ENCODE measurements around the gene ANKRD6.

The ANKRD6 gene

DNA sequence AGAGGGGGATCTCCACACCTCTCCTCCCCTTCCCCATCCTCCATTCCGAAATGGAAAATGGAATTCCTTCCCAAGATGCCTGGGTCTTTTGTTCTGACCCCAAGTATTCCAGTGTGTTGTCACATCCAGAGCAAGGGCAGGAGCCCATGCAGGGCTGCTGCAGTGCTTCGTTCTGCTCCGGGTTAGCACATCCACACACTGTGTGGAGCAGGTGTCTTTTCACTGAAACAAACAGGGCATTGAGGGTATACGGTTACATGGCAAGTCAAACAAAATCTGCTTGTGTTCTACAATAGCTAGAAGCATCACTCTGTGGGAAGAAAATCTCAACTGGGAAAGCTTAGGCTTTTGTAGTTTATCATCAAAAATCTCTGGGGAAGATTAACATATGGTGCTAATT is 148.7 kb downstream of the ANKRD6 start:
- Histone ChIP-seq H3K27me3 (replicated peaks) (no peaks in the 10 kb centered on the region), H3K36me3 (replicated peaks) (no peaks in the 10 kb centered on the region), H3K4me3 (ENCODE audit: low read depth, low read length) (no peak overlapping the region), H3K27ac (no peak overlapping the region)
- no peak for DNase-seq
- TF ChIP-seq, protein P1, sequence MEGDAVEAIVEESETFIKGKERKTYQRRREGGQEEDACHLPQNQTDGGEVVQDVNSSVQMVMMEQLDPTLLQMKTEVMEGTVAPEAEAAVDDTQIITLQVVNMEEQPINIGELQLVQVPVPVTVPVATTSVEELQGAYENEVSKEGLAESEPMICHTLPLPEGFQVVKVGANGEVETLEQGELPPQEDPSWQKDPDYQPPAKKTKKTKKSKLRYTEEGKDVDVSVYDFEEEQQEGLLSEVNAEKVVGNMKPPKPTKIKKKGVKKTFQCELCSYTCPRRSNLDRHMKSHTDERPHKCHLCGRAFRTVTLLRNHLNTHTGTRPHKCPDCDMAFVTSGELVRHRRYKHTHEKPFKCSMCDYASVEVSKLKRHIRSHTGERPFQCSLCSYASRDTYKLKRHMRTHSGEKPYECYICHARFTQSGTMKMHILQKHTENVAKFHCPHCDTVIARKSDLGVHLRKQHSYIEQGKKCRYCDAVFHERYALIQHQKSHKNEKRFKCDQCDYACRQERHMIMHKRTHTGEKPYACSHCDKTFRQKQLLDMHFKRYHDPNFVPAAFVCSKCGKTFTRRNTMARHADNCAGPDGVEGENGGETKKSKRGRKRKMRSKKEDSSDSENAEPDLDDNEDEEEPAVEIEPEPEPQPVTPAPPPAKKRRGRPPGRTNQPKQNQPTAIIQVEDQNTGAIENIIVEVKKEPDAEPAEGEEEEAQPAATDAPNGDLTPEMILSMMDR (IDR thresholded peaks at IDR 0.05; ENCODE audit: low read depth, low read length, missing control alignments): no peak
- in situ Hi-C loops (cut with HindIII; ENCODE audit: low pct_ligation_motif_present, low sequenced_read_pairs): no loop called here

DNA sequence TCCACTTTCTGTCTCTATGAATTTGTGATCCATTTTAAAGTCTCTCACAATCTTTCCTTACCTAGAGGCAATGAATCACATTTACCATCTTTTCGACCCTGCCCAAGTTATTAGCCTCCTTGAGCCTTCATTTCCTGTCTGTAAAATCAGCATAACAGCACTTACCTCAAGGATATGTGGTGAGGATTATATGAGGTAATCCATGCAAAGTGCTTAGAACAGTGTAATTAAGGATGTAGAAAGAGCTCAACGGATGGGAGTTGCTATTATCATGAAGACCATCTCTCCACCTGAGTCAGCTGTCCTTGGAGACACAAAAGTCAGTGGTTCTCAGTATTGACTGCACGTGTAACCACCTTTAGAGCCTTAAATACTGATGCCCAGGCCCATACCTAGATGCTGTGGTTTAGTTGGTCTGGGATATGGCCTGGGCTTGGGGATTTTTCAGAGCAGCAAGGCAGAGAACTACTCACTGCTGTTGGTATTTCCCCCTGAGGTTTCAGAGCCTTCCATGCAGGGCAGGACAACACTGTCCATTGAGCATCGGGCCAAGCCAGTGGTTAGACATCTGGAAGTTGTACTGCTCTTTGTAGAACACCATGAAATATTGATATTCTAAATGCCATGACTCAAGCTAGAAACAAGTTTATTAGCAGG is 149.8 kb downstream of the ANKRD6 start:
- Histone ChIP-seq H3K36me3 (replicated peaks) (no peaks in the 10 kb centered on the region), H3K4me3 (ENCODE audit: low read depth, low read length) (no peak overlapping the region), H3K27me3 (replicated peaks) (no peaks in the 10 kb centered on the region), H3K27ac (no peak overlapping the region)
- no peak for DNase-seq
- TF ChIP-seq, protein P1 (IDR thresholded peaks at IDR 0.05; ENCODE audit: low read depth, low read length, missing control alignments): no peak
- in situ Hi-C loops (cut with HindIII; ENCODE audit: low pct_ligation_motif_present, low sequenced_read_pairs): no loop called here

DNA sequence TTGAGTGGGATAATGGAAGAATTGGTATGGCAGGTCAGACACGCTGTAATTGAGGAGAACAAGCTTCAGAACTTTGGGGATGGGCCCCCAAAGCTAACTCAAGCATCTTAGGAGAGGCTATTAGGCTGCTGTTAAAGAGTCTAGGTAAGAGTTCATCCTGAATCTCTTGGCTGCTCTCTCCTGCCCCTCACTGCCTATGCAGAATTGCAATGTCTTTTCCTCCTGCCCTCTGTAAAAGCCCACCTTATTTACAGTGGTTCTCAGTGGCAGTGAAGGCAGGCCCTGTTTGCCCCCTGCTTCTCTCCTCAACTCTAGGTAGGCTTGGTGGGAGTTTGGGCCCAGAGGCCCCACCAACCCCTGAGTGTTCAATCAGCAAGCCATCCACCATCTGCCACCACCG is 150.6 kb downstream of the ANKRD6 start:
- no peaks in the 10 kb centered on the region for H3K27me3 ChIP-seq (replicated peaks)
- in situ Hi-C loops (cut with HindIII; ENCODE audit: low pct_ligation_motif_present, low sequenced_read_pairs): no loop called here
- TF ChIP-seq, protein P1 (IDR thresholded peaks at IDR 0.05; ENCODE audit: low read depth, low read length, missing control alignments): no peak
- no peak overlapping the region for H3K4me3 ChIP-seq (ENCODE audit: low read depth, low read length)
- no peak overlapping the region for H3K27ac ChIP-seq
- H3K36me3 ChIP-seq (replicated peaks): no peaks in the 10 kb centered on the region
- no peak for DNase-seq

DNA sequence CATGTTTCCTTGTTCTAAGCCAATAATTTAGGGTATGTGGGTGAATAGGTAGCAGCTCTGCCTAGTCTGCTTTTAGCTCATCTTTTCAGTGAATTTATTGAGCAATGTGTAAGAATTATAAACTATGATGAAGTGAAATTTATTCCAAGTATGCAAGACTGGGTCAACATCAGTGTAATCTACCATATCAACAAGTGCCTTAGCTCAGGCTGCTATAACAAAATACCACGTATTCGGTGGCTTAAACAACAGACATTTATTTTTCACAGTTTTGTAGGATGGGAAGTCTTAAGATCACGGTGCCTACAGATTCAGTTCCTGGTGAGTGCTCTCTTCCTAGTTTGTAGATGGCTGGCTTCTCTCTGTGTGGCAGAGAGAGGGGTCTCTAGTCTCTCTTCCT is 151.6 kb downstream of the ANKRD6 start:
- Histone ChIP-seq H3K27ac (no peak overlapping the region), H3K4me3 (ENCODE audit: low read depth, low read length) (no peak overlapping the region), H3K27me3 (replicated peaks) (no peaks in the 10 kb centered on the region), H3K36me3 (replicated peaks) (no peaks in the 10 kb centered on the region)
- DNase-seq: no peak
- TF ChIP-seq, protein P1 (IDR thresholded peaks at IDR 0.05; ENCODE audit: low read depth, low read length, missing control alignments): no peak
- in situ Hi-C loops (cut with HindIII; ENCODE audit: low pct_ligation_motif_present, low sequenced_read_pairs): no loop called here

DNA sequence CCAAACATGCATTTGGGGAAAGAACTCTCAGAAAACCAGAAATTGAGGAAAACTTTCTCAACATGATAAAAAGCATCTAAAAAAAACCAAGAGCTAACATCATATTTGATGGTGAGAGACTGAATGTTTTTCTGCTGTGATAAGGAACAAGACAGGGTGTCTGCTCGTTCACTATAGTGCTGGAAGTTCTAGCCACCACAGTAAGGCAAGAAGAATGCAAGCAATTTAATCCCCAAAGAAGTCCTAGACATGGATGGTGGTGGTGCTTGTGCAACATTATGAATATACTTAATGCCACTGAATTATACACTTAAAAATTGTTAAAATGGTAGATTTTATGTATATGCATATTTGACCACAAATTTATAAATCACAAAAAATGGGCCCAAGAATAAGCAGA is 152.2 kb downstream of the ANKRD6 start:
- no peaks in the 10 kb centered on the region for H3K36me3 ChIP-seq (replicated peaks)
- H3K27me3 ChIP-seq (replicated peaks): no peaks in the 10 kb centered on the region
- DNase-seq: peak; percentile 32
- TF ChIP-seq, protein P1 (IDR thresholded peaks at IDR 0.05; ENCODE audit: low read depth, low read length, missing control alignments): no peak
- no peak overlapping the region for H3K4me3 ChIP-seq (ENCODE audit: low read depth, low read length)
- H3K27ac ChIP-seq: no peak overlapping the region
- in situ Hi-C loops (cut with HindIII; ENCODE audit: low pct_ligation_motif_present, low sequenced_read_pairs): no loop called here

Data from brain microvascular endothelial cell (primary cell).